ENCODE measurements around the gene TAF4.
"Not testable (repeated sequence)": the region's sequence is repeated elsewhere in the genome, so short reads cannot be mapped to it uniquely, and the experiment has no call there.

The TAF4 gene

DNA sequence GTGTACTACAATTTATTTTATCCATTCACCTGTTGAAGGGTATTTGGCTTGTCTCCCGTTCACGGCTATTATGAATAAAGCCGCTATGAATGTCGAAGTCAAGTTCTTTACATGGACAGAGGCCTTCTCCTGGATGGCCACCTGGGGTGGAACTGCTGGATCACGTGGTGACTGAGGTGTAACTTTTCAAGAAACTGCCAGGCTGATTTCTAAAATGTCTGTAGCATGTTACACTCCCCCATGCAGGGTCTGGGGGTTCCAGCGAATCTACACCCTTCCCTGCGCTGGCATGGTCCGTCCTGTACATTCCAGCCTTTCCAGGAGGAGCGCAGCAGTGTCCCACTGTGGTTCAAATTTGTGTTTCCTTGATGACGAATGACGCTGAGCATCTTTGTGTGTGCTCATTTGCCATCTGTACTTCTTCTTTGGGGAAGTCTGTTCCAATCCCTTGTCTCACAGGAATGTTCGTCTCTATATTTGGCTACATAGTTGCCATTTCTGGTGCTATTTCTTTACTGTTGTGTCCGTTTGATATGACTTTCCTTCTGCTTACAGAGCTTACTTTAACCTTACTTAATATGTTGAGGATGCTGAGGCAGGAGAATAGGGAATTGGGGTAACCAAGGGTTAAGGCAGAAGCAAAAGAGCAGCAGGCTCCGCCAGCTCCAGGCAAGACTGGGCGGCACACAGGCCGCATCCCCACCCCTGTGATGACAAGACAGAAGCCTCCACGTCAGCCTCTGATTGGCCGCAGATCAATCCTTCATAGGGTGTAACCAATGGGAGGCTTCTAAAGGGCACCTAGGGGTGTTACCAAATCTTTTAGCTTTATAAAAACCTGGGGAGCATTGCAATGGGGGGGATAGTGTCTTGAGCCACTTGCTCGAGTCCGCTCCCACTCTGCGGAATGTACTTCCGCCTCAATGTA, 106.6 kb downstream of the TAF4 start:
- no peak for DNase-seq

DNA sequence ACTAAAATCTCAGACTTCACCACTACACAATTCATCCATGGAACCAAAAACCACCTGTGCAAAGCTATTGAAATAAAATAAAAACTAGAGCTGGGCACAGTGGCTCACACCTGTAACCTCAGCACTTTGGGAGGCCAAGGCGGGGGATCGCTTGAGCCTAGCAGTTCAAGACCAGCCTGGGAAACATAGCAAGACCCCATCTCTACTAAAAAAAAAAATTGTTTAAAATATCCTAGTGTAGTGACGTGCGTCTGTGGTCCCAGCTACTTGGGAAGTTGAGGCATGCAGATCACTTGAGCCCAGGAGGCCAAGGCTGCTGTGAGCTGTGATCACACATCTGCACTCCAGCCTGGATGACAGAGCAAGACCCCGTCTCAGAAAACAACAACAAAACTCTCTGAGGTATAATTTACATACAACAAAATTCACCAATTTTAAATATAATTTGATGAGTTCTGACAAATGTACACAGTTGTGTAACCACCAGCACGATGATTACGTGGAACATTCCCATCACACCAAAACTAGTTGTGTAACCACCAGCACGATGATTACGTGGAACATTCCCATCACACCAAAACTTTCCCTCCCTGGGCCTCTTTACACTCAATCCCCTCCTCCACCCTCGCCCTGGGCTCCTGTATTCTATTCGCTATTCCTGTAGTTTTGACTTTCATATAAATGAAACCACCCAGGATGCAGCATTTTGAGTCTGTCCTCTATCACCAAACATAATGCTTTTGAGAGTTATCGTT, 107.5 kb downstream of the TAF4 start:
- DNase-seq: no peak

- no peak for DNase-seq
These were observed 109.0 kb downstream of the TAF4 start for GRCh38 chr20:61956396-61957342.

DNA sequence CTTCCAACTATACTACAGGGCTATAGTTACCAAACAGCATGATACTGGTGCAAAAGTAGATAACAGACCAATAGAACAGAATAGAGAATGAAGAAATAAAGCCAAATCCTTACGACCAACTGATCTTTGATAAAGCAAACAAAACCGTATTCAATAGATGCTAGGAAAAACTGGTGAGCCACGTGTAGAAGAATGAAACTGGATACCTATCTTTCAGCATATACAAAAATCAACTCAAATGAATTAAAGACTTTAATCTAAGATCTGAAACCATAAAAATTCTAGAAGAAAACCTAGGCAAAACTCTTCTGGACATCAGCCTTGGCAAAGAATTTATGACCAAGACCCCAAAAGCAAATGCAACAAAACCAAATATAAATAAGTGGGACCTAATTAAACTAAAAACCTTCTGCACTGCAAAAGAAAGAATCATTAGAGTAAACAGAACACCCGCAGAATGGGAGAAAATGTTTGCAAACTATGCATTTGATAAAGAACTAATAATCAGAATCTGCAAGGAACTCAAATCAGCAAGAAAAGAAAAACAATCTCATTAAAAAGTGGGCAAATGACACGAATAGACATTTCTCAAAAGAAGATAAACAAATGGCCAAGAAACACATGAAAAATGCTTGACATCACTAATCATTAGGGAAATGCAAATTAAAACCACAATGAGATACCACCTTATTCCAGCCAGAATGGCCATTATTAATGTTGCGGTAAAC, 109.8 kb downstream of the TAF4 start:
- no peak for DNase-seq

DNA sequence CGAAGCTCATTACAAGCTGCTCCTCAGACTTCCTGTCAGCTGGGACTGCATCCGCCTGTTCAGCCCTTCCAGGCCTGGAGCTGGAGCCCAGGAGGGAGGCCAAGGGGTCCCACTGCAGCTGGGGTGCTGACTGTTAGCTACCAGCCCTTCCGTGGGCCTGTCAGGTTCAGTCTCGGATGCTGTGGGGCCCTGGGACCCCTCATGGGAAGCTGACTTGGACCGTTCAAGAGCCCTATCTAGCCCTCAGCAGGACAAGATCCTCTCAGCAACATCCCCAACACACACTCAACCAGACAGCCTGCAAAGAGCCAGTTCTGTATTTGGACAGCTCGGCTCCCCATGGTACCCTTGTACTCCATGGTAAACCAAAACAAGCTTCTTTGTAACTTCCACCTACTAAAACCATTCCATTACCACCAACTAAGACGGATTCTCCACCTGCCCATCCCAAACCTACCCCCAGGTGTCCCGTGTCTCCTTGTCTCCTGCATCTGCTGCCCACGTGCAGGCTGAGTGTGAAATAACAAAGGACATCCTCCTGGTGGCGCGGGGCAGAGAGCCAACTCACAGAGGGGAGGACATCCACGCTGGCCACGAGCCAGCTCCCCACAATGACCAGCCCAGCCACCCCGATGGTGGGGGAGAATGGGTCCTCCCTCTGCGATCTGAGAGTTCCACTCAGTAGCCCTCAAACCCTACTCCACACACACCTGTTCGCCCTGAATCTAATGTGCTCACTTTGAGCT, 111.2 kb downstream of the TAF4 start:
- DNase-seq: no peak

DNA sequence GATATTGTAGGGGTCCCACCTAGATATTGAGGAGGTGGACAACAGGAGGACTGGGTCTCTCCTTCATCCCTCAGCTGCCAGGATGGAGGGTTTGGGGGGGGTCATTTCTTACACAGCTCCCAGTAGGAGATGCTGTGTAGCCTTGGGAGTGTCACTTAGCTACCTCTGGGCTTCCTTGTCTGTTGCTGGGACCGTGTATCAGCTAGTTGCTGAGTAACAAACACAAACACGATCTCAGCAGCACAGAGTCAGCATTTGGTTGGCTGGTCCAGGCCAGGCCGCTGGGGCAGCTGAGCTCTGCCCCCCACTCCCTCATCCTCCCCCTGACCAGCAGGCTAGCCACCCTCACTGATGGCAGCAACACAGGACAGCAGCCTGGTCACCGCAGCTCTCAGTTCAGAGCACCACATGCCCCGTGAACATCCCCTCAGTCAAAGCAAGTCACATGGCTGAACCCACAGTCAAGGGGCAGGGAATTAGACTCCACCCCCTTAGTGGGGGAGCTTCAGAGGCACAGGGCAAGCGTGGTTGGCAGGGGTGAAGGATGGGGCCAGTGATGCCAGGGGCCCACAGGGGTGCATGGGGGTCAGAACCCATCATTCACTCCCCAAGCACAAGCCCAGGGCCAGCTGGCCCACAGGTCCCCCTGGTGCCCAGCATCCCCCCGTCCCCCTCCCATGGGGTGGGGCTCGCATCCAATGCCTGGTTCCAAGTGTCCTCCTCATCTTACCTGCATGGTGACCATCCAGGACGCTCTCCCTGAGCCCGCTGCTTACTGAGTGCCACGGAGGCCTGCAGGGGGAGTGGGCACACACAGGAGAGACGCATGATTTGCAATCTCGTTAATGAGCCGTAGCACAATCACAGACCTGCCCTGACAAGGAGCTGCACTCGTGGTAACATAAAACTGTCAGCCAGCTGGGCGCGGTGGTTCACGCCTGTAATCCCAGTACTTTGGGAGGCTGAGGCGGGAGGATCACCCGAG, 112.4 kb downstream of the TAF4 start:
- DNase-seq: no peak

GRCh38 chr20:61951695-61952533, 113.8 kb downstream of the TAF4 start:
- no peak for DNase-seq

GRCh38 chr20:61950641-61951071, 115.0 kb downstream of the TAF4 start:
- DNase-seq: no peak

DNA sequence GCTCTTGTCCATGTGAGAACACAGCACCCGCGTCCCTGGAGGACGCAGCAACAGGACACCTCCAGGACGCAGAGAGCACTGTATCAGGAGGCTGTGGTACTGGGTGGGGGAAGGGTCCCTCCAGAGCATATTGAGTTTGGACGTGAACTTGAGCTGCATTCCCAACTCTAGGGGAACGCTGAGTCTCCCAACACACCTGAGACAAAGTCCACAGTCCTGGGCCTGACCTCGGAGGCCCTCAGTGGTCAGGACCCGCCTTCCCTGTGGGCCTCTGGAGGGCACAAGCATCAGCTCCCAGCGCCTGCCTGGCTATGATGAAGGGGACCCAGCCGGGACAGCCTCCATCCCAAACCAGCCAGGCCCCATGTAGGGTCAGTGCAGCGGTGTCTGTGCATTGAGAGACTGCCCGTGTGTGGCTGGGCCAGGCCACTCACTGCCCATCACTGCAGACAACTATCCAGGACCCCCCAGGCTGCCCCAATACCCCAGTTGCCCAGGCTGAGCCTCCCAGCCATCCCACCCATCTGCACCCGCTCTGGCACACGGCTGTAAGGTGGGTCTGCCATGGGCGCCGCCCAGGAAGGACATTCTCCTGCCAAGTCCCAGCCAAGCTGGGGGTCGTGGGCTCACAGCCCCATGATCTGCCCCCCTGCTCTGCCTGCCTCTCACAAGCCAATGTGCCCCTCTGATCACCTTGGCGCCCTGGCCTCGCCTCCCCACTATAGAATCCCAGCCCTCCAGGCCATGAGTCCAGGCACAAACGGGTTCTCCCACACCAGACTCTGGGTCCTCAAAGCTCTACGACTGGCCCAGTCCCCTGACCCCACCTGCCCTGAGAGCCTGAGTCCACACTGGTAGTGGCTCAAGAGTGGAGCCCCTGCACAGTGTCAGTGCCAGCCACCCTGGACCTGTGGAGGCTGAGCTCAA, 115.7 kb downstream of the TAF4 start:
- DNase-seq: peak; percentile 25

GRCh38 chr20:61949363-61949713, 116.3 kb downstream of the TAF4 start:
- peak; percentile 3 for DNase-seq

GRCh38 chr20:61948586-61949362, 116.9 kb downstream of the TAF4 start:
- DNase-seq: peak; percentile 4

- peak; percentile 7 for DNase-seq
These were observed 117.6 kb downstream of the TAF4 start for GRCh38 chr20:61948056-61948455.

DNA sequence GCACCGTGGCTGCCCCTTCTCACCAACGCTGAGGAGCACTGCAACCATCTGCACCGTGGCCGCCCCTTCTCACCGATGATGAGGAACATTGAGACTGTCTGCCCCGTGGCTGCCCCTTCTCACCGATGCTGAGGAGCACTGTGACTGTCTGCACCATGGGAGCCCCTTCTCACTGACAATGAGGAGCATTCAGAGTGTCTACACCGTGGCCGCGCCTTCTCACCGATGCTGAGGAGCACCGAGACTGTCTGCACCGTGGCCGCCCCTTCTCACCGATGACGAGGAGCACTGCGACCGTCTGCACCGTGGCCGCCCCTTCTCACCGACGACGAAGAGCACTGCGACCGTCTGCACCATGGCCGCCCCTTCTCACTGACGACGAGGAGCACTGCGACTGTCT, 120.2 kb downstream of the TAF4 start:
- not testable (repeated sequence) for DNase-seq

DNA sequence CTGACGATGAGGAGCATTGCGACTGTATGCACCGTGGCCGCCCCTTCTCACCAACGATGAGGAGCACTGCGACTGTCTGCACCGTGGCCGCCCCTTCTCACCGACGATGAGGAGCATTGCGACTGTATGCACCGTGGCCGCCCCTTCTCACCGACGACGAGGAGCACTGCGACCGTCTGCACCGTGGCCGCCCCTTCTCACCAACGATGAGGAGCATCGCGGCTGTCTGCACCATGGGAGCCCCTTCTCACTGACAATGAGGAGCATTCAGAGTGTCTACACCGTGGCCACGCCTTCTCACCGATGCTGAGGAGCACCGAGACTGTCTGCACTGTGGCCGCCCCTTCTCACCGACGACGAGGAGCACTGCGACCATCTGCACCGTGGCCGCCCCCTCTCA, 120.7 kb downstream of the TAF4 start:
- DNase-seq: not testable (repeated sequence)

DNA sequence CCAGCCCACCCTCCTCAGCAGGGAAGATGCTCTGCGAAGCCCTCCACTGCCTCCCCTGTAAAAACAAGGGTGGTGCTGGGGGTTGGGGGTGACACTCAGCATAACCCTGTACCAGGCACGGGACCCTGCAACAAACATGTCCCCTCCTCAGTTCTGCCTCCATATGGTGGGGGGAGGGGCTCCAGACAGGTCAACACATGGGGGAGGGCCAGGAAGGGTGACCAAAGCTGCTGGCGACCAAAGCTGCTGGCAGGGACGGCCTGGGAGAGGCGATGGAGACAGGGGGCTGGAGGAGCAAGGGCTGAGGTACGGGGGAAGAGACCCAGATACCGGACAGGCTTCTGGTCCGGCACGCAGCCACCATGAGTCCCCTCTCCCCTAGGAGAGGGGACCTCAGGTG, 123.2 kb downstream of the TAF4 start:
- no peak for DNase-seq

GRCh38 chr20:61941721-61942405, 123.8 kb downstream of the TAF4 start:
- DNase-seq: peak; percentile 17
